GM21360 (cell line): ENCODE results near the gene ZBTB7C.

Experiments
- ATAC-seq: cut with Tn5 transposase; IDR thresholded peaks from one replicate; pipeline ENCODE4 v1.9.1; 2021; ENCODE audit warnings: mild to moderate bottlenecking, moderate library complexity; ENCODE audit not compliant: unreplicated experiment

Gene ZBTB7C

DNA sequence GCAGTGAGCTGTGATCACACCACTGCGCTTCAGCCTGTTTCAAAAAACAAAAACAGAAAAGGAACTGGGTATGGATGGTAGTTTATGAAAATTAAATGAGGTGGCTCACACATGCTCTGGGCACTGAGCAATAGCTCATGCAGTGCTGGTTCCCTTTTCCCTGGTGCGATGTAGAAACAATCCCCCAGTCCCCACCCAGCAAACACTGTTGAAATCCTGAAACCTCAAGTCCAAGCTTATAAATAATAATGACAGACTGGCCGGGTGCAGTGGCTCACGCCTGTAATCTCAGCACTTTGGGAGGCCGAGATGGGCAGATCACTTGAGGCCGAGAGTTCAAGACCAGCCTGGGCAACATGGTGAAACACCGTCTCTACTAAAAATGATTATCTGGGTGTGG, 423.3 kb downstream of the ZBTB7C start:
- no peak for ATAC-seq

DNA sequence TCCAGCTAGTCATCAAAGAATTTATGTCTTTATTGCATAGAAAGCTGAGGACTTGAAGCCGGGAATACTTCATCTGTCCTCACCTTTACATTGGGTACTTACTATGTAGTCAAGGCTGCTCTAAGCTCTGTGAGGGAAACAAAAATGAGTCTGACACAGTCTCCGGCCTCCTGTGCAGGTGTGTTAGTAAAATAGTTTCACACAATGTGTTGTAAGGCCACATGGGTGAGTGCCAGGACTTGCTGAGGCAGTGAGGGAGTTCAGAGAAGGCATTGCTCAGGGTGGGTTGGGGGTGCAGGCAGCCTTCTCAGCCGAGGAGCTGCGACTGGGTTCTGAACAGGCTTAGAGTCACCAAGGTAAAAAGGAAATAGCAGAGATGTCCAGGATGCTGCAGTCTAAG, 424.2 kb downstream of the ZBTB7C start:
- ATAC-seq: no peak

DNA sequence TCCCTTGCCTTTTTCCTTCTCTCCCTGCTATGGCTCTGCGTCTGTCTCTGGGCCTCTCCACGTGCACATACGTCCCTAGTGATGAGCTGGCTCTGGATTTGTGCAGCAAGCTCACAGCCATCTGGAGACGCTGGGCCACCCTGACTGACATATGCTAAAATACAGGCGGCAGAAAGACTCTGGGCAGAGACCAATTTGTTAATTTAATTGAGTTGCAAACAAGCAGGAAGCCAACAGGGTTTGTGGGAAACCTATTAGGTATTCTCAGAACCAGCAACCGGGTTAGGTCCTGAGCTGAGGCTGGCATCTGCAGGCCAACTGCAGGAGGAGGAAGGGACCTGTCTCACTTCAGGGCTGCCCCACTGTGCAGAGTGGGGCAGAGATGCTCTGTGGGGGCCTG, 425.2 kb downstream of the ZBTB7C start:
- no peak for ATAC-seq

DNA sequence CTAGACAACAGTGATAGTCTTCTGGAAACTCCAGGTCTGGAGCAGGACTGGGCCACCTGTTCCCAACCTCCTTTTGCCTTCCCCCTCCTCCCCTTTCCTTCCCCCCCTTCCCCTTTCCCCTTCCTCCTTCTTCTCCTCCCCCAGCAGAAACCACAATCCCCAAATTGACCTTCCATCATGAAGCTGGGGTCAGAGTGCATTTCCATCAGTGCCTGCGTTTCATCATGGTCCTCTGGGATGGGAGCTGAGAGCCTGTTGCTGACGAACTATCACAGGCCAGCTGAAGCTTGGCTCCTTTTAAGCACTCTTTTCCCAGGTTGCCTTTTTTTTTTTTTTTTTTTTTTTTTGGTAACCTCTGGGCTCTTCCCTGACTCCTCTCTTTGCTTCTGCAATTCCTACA, 426.1 kb downstream of the ZBTB7C start:
- no peak for ATAC-seq

DNA sequence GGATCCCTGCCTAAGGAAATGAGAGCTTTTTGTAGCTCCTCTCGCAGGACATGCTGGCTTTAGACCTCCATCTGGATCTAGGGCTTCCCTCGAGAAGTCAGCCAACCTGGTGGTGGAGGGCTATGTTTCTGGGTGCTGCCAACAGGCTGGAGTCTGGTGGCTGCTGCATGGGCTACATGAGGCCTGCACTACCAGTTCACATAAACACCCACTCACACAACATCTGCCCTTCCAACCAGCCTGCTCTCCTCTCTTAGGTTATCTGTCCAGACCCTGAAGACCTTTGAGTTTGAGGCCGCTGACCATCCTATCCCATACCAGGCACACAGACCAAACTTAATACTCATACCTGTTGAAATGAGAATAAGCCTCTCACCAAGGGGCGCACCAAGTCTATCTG, 427.4 kb downstream of the ZBTB7C start:
- no peak for ATAC-seq

DNA sequence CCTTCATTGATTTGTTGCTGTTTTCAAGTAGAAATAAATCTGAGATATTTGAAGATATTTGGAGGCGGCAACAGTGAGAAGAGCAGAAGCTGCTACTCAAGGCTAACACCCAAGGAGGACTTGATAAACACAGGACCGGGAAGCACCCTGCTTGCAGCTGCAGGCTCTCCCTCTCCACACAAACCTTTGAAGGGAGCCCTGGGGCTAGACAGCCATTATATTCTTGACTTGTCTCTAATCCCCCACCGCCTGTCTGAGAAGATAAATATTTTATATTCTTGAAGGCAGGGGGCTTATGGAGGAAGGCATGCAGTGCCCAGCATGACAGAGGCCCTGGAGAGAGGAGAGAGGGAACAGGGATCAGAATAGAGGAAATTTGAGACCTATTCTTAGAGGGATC, 427.9 kb downstream of the ZBTB7C start:
- no peak for ATAC-seq

DNA sequence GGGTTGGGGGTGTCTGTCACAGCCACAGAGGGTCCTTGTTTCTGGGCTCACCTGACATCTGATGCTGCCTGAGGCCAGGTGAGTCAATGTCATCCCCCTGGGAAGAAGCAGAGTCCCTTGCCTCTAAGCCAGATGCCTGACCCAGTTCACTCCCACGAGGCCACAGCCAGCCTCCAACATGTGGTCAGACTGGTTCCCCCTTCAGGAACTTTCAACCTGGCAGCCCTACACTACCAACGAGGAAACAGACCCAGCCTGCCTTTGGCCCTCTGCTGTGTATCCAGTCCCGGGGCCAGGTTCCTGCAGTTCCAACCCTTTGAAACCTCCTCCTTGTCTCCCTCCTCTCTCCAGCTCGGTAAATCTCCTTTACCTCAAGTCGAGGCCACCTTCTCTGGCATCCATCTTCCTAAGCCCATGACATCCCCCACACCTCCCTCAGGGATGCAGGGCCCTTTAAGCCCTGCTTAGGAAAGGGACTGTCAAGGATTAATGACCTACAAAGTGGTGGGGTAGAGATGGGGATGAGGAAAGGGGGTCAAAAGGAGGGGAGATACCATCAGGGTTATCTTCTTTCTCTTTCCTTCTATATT, 429.5 kb downstream of the ZBTB7C start:
- ATAC-seq: no peak

DNA sequence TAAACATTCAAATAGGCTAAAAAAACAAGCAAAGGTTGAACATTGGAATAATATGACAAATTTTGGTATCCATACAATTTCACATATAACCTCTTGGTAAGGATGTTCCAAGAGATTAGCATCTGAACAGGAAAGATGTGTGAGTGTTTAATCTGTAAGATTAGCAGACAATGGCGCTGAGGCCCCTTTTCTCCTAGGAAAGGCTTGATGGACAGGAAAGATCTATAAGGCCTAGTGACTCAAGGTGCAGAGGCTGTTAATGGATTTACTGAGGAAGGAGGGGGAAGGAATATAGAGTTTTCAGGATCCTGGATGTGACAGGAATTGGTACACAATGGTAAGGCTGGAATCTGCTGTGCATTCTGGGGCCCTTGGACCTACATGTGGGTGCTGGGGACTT, 430.6 kb downstream of the ZBTB7C start:
- ATAC-seq: no peak

DNA sequence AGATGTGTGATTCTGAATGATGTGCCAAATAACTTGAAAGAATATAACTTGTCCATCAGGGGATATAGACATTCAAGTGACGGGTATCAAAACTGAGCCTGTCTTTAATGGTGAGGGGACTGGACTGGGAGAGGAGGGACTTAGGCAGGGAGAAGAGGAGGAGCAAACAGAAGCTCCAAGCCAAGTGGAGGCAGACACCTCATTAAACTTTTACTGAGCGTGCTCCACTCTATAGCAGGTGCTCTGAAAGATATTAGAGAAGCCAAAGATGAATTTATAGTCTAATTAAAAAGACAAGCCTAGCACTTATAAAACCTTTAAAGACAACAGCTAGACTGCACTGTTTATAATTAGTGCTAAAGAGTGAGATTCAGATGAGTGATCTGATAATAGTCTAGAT, 431.0 kb downstream of the ZBTB7C start:
- no peak for ATAC-seq
